Measurements from ENCODE around the gene EGLN3.

GRCh38 chr14:33934043-33934750, 16.7 kb downstream of the EGLN3 start:
- no peak for TF ChIP-seq NFYB (CRISPR knock-in tag; IDR thresholded peaks at IDR 0.05)
- no peak for TF ChIP-seq SRSF9 (IDR thresholded peaks at IDR 0.05; ENCODE audit: borderline replicate concordance, insufficient read depth, low read depth, low read length, poor library complexity, severe bottlenecking)
- no peak for TF ChIP-seq RXRB (CRISPR knock-in tag; IDR thresholded peaks at IDR 0.05; ENCODE audit: borderline replicate concordance)
